ENCODE results near the gene TMTC2.
"Not testable (repeated sequence)": the region's sequence is repeated elsewhere in the genome, so short reads cannot be mapped to it uniquely, and the experiment has no call there.

Gene TMTC2

GRCh38 chr12:82730953-82731459, 44.3 kb downstream of the TMTC2 start:
- DNase-seq: peak; percentile 89

- DNase-seq: peak; percentile 84
Observed at GRCh38 chr12:82740129-82741000, 53.7 kb downstream of the TMTC2 start.

- DNase-seq: peak; percentile 46
Observed at GRCh38 chr12:82745063-82745674, 58.5 kb downstream of the TMTC2 start.

GRCh38 chr12:82745807-82746206, 59.1 kb downstream of the TMTC2 start:
- DNase-seq: no peak

GRCh38 chr12:82746668-82747067, 60.0 kb downstream of the TMTC2 start:
- no peak for DNase-seq

GRCh38 chr12:82749015-82749414, 62.3 kb downstream of the TMTC2 start:
- no peak for DNase-seq

- no peak for DNase-seq
Observed at GRCh38 chr12:82754856-82755255, 68.2 kb downstream of the TMTC2 start.

GRCh38 chr12:82756303-82756702, 69.6 kb downstream of the TMTC2 start:
- peak; percentile 91 for DNase-seq

- no peak for DNase-seq
Observed at GRCh38 chr12:82757059-82757458, 70.4 kb downstream of the TMTC2 start.

GRCh38 chr12:82757656-82758055, 71.0 kb downstream of the TMTC2 start:
- peak; percentile 62 for DNase-seq

GRCh38 chr12:82758749-82759330, 72.1 kb downstream of the TMTC2 start:
- DNase-seq: peak; percentile 71

GRCh38 chr12:82760423-82760822, 73.7 kb downstream of the TMTC2 start:
- peak; percentile 22 for DNase-seq

GRCh38 chr12:82765206-82765605, 78.5 kb downstream of the TMTC2 start:
- not testable (repeated sequence) for DNase-seq

- DNase-seq: no peak
Observed at GRCh38 chr12:82765971-82766705, 79.4 kb downstream of the TMTC2 start.

GRCh38 chr12:82774666-82775065, 88.0 kb downstream of the TMTC2 start:
- DNase-seq: no peak

GRCh38 chr12:82780517-82780916, 93.8 kb downstream of the TMTC2 start:
- DNase-seq: no peak

GRCh38 chr12:82781309-82781997, 94.7 kb downstream of the TMTC2 start:
- DNase-seq: peak; percentile 17

GRCh38 chr12:82783435-82783834, 96.7 kb downstream of the TMTC2 start:
- no peak for DNase-seq

GRCh38 chr12:82787016-82787415, 100.3 kb downstream of the TMTC2 start:
- no peak for DNase-seq

- no peak for DNase-seq
Observed at GRCh38 chr12:82788594-82788993, 101.9 kb downstream of the TMTC2 start.

- no peak for DNase-seq
Observed at GRCh38 chr12:82789674-82790073, 103.0 kb downstream of the TMTC2 start.

GRCh38 chr12:82793751-82794281, 107.1 kb downstream of the TMTC2 start:
- DNase-seq: peak; percentile 97

Measured in NCI-H69 (cell line).